ENCODE results near the gene ZBTB12.
A peak's percentile ranks its signal among the peaks of the same experiment; 100 is the strongest.
"Not testable (repeated sequence)": the region's sequence is repeated elsewhere in the genome, so short reads cannot be mapped to it uniquely, and the experiment has no call there.

ZBTB12 gene, protein sequence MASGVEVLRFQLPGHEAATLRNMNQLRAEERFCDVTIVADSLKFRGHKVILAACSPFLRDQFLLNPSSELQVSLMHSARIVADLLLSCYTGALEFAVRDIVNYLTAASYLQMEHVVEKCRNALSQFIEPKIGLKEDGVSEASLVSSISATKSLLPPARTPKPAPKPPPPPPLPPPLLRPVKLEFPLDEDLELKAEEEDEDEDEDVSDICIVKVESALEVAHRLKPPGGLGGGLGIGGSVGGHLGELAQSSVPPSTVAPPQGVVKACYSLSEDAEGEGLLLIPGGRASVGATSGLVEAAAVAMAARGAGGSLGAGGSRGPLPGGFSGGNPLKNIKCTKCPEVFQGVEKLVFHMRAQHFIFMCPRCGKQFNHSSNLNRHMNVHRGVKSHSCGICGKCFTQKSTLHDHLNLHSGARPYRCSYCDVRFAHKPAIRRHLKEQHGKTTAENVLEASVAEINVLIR

GRCh38 chr6:31901953-31902643 lies at the start of gene ZBTB12:
Gene ZBTB12 (minus strand): TSS chr6:31902086. CDS start chr6:31901305, 781 bp downstream.
- DNase-seq, result peak; percentile 56 to 97 (median 94)

DNA sequence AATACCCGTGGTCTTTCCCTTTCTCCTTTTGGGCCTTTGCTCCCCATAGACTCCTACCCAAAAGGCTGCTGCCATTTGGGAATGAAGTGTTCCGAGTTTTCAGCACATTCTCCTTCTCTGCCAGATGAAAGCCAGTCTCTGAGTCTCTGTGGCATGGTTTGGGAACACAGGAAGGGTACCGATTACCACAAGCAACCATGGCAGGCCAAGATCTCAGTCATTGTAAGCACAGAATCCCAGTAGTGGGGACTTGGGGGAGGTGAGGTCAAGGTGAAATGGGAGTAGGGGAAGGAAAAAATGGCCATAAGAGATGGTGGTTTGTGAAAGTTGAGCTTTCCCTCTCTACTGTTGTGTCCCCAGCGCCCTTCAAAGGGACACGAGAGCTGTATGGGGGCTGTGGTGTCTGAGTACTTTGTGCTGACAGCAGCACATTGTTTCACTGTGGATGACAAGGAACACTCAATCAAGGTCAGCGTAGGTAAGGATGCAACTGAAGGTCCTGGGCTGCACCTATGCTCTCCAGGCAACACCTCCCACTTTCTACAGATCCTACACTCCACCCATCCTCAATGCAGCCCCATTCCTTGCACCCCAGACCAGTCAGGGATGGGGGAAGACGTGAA lies 48.2 kb upstream of the ZBTB12 start:
- no peak for DNase-seq

- DNase-seq, result no peak
Measured at GRCh38 chr6:31948753-31949413, 47.0 kb upstream of the ZBTB12 start.

- DNase-seq, result no peak
Measured at GRCh38 chr6:31948306-31948705, 46.4 kb upstream of the ZBTB12 start.

- DNase-seq, result no peak
Measured at GRCh38 chr6:31947864-31948263, 46.0 kb upstream of the ZBTB12 start.

GRCh38 chr6:31947070-31947675 lies 45.3 kb upstream of the ZBTB12 start:
- DNase-seq, result no peak

DNA sequence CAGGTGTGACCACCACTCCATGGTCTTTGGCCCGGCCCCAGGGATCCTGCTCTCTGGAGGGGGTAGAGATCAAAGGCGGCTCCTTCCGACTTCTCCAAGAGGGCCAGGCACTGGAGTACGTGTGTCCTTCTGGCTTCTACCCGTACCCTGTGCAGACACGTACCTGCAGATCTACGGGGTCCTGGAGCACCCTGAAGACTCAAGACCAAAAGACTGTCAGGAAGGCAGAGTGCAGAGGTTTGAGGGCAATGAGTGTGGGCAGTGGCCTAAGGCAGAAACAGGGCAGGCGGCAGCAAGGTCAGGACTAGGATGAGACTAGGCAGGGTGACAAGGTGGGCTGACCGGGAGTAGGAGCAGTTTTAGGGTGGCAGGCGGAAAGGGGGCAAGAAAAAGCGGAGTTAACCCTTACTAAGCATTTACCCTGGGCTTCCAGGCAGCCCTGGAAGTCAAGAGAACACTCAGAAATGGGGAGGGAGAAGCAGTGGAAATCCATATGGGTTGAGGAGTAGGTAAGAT lies 44.5 kb upstream of the ZBTB12 start:
- DNase-seq, result no peak

GRCh38 chr6:31945507-31946369 lies 43.9 kb upstream of the ZBTB12 start, which contains the start of gene CFB:
Gene CFB (plus strand): TSS chr6:31946095. CDS start chr6:31946222, 127 bp downstream.
- no peak for DNase-seq

DNA sequence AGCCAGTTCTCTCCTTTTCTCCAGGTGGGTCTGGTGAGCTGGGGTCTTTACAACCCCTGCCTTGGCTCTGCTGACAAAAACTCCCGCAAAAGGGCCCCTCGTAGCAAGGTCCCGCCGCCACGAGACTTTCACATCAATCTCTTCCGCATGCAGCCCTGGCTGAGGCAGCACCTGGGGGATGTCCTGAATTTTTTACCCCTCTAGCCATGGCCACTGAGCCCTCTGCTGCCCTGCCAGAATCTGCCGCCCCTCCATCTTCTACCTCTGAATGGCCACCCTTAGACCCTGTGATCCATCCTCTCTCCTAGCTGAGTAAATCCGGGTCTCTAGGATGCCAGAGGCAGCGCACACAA lies 43.2 kb upstream of the ZBTB12 start:
- DNase-seq, result no peak

GRCh38 chr6:31943742-31944141 lies 41.9 kb upstream of the ZBTB12 start:
- DNase-seq, result no peak

DNA sequence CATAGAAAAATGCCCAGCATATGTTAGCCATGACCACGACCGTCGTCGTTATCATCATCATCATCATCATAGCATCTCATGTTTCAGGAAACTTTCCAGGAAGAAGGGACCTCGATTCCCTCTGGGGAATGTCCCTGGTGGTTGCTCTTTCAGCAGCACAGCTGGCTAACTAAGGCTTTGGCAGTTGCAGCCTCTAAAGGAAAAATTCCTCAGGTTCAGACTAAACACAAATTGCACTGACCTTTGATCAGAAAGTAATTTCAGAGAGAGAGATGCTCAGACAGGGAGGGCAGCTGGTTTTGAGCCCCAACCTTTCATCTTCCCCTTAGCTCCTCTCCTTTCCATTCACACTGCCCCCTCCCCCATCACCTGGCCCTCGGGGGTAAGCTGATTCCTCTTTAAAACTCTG lies 38.4 kb upstream of the ZBTB12 start:
- DNase-seq, result no peak

- DNase-seq, result no peak
Measured at GRCh38 chr6:31935823-31936222, 33.9 kb upstream of the ZBTB12 start.

DNA sequence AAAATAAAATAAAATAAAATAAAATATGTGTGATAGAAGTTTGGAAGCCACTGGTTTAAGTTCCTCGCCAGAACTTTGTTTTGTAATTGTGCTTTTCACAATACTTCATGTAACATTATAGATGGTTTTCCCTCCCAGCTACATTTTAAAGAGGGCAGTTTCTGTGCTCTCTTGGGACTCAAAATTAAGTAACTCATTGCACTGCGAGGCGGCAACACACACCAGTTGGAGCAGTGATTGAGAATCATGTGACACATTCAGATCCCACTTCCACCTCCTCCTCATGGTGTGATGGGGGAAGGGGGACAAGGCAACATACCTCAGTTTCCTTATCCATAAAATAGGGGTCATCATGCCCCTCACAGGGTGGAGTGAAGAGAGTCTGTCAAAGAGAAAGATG lies 33.1 kb upstream of the ZBTB12 start:
- DNase-seq, result no peak

- DNase-seq, result no peak
Measured at GRCh38 chr6:31933537-31933936, 31.7 kb upstream of the ZBTB12 start.

GRCh38 chr6:31932137-31932536 lies 30.3 kb upstream of the ZBTB12 start:
- DNase-seq, result not testable (repeated sequence)

DNA sequence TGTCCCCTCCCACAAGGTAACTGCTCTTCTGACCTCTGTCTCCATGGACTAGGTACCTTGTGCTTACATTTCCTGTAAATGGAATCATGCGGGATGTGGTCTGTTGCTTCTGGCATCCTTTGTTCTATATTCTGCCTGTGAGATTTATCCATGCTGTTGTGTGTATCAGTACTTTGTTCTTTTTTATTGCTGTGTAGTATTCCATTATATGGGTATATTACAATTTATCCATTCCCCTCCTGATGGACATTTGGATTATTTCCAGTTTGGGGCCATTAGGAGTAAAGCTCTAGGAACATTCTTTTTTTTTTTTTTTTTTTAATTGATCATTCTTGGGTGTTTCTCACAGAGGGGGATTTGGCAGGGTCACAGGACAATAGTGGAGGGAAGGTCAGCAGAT lies 29.1 kb upstream of the ZBTB12 start:
- no peak for DNase-seq

DNA sequence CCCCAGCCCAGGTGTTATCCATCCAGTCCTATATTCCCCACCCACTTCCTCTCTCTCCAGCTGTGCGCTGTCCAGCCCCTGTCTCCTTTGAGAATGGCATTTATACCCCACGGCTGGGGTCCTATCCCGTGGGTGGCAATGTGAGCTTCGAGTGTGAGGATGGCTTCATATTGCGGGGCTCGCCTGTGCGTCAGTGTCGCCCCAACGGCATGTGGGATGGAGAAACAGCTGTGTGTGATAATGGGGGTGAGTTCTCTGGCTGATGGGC lies 26.7 kb upstream of the ZBTB12 start:
- DNase-seq, result no peak

DNA sequence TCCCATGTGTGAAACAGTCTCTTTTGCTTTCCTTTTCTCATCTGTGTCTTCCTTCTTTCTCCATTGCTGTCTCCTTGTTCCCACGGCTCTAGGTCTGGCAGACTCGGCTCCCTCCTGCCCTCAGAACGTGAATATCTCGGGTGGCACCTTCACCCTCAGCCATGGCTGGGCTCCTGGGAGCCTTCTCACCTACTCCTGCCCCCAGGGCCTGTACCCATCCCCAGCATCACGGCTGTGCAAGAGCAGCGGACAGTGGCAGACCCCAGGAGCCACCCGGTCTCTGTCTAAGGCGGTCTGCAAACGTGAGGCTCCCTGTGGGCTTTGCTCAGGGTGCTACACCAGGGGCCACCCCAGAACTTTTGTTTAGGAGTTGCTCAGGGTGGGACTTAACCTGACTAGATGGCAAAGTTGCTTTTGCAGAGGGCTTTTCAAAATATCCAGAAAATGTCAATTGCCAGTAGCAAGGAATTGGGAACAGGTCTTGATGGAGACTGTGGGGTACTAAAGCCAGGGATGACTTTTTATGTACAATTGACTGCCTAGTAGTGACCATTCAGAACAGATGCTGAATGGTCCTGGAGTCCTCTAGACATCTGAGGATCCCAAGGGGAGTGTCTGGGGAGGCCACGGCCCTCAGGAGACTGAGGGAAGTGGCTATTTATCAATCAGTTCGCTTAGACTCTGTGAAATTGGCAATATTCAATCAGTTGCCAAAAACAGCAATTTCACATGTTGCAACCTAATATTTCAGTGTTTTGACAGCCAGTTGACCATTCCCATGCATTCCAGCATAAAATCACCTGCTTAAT lies 26.2 kb upstream of the ZBTB12 start:
- no peak for DNase-seq

DNA sequence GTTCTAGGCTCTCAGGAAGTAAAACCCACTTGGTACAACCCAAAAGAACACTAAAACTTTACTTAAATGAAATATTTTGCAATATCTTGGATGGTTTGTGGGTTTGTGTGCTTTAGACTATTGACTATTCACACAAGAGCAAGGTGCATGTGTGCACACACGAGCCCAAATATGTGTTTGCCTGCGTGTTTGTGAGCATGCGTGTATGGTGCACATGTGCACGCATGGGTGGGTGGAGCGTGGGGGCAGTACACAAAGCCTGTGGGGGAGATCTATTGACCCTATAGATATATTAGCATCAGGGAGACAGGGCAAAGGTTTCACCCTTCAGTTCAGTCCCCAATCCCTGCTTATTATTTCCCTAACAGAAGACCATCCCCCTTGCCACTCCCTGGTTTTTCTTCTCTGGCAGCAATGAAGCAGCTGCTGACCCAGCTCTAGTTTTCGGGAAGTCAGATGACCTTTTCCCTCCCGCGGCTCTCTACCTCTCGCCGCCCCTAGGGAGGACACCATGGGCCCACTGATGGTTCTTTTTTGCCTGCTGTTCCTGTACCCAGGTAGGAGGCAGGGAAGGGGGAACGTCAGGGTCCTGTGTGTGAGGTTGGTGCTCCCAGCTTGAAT lies 25.5 kb upstream of the ZBTB12 start, which contains the start of gene C2:
TSS of gene C2 (plus strand) at position 476 of the 621 bp plus-strand sequence. CDS start at position 512, 36 bp downstream.
- DNase-seq, result peak in 4 of 58 donors; percentile 1 to 8 (median 4)
